OCI-LY7 (cell line): ENCODE measurements around the gene OXTR. TPM values are rescaled to one million over a fixed set of nuclear protein-coding genes. Genes with fewer than 3 reads are reported as not detected.

Experiments
- BruUV-seq: library from RNA; stranded (reverse); fragments of 400-500 nt; replicated peaks from 2 replicates; lab custom pipeline; 2021; lab: Mats Ljungman, UMichigan
- CTCF ChIA-PET: fragments of 300-600 bp; sonication (Branson Sonifier 250); formaldehyde crosslinking; loops from one replicate; lab custom pipeline; 2022; ENCODE audit warnings: antibody characterized with exemption; ENCODE audit not compliant: unreplicated experiment; lab: Charles Lee
- POLR2A ChIA-PET: fragments of 300-600 bp; sonication (Branson Sonifier 250); formaldehyde crosslinking; loops from one replicate; lab custom pipeline; 2022; ENCODE audit warnings: antibody characterized with exemption; lab: Charles Lee
- DNase-seq: peaks from one replicate; pipeline ENCODE4 v3.0.0-alpha.2; 2015; ENCODE audit warnings: low spot score
- H2AFZ ChIP-seq: fragments of 200-600 bp; sonication (generic), shearing (Covaris generic); 2 replicates; pipeline ENCODE4 v1.6.1; 2014; ENCODE audit warnings: mild to moderate bottlenecking, antibody characterized with exemption, low read length, moderate library complexity
- H3K27ac ChIP-seq: fragments of 200-600 bp; sonication (generic); 2 replicates; pipeline ENCODE4 v1.5.1; 2014; ENCODE audit warnings: mixed run types, low read depth, mild to moderate bottlenecking, moderate library complexity, low read length, inconsistent platforms; ENCODE audit not compliant: poor library complexity, severe bottlenecking
- H3K36me3 ChIP-seq: fragments of 200-600 bp; sonication (generic); 2 replicates; pipeline ENCODE4 v1.6.1; 2014; ENCODE audit warnings: mild to moderate bottlenecking, antibody characterized with exemption, low read length, moderate library complexity, mixed read lengths; ENCODE audit not compliant: insufficient read depth
- H3K4me1 ChIP-seq: fragments of 200-600 bp; sonication (generic); 2 replicates; pipeline ENCODE4 v1.5.1; 2014; ENCODE audit warnings: mild to moderate bottlenecking, low read length; ENCODE audit not compliant: insufficient read depth, poor library complexity, severe bottlenecking
- H3K4me2 ChIP-seq: fragments of 200-600 bp; sonication (generic); 2 replicates; pipeline ENCODE4 v1.6.1; 2014; ENCODE audit warnings: mild to moderate bottlenecking, low read length
- H3K4me3 ChIP-seq: fragments of 200-600 bp; sonication (generic); 2 replicates; pipeline ENCODE4 v1.5.1; 2014; ENCODE audit warnings: mild to moderate bottlenecking, low read depth, low read length; ENCODE audit not compliant: poor library complexity, severe bottlenecking
- H3K79me2 ChIP-seq: fragments of 200-600 bp; sonication (generic); 2 replicates; pipeline ENCODE4 v1.6.1; 2016; ENCODE audit warnings: low read depth, mild to moderate bottlenecking, low read length, moderate library complexity, mixed read lengths; ENCODE audit not compliant: insufficient read depth
- H3K9me2 ChIP-seq: fragments of 200-600 bp; sonication (generic); 2 replicates; pipeline ENCODE4 v1.6.1; 2016; ENCODE audit warnings: mild to moderate bottlenecking, low read length, mixed read lengths; ENCODE audit not compliant: insufficient read depth
- H3K9me3 ChIP-seq: fragments of 200-600 bp; sonication (generic); 2 replicates; pipeline ENCODE4 v1.6.1; 2014; ENCODE audit warnings: mild to moderate bottlenecking, mixed run types, low read length, mixed read lengths
- H4K20me1 ChIP-seq: fragments of 200-600 bp; sonication (generic); 2 replicates; pipeline ENCODE4 v1.6.1; 2014; ENCODE audit warnings: mild to moderate bottlenecking, antibody characterized with exemption, low read length, moderate library complexity, mixed read lengths; ENCODE audit not compliant: insufficient read depth
- CTCF ChIP-seq: fragments of 200-600 bp; sonication (generic); conservative IDR thresholded peaks from 2 replicates; pipeline ENCODE4 v1.5.1; 2014; ENCODE audit warnings: mild to moderate bottlenecking, antibody characterized with exemption, low read length, moderate library complexity, mixed read lengths
- EZH2phosphoT487 ChIP-seq: fragments of 200-600 bp; sonication (generic); IDR thresholded peaks from 2 replicates; pipeline ENCODE4 v1.6.1; 2018; ENCODE audit warnings: low read depth, borderline replicate concordance, mild to moderate bottlenecking, mixed run types, antibody characterized with exemption, low read length, moderate library complexity, mixed read lengths
- intact Hi-C: fragments of 100-400 bp; cut with micrococcal nuclease; formaldehyde crosslinking; loops from one replicate; pipeline ENCODE4 v1.10.0; 2022; ENCODE audit not compliant: unreplicated experiment
- total RNA-seq, 2 experiments: library from RNA; depleted of rRNA in 1 of 2; stranded (reverse); fragments of >200 nt in 1 of 2; shearing (Covaris generic) in 1 of 2; gene quantifications; 2 replicates each; pipeline ENCODE4 v1.2.3, GENCODE V29; 2014 to 2022

The OXTR gene
- total RNA-seq, 2 experiments from 2014 or later = 0.82 to 2.0 TPM

DNA sequence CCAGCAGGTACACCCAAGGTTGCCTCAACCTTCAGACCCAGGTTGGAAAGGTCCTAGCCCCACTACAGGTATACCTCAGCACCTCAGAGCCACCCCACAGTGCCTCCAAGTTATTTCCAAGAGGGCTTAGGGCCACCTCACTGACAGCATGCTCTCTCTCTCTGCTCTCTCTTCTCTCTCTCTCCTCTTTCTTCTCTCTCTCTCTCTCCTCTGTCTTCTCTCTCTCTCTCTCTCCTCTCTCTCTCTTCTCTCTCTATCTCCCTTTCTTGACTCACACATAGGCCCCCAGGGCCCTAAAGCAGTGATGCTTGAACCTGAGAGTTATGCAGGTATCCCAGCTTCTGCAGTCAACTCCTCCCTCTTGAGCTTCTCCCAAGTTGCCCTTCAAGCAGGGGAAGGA is 31.6 kb downstream of the OXTR start:
- Histone ChIP-seq H3K36me3 (no peaks in the 10 kb centered on the region), H3K27ac (no peak overlapping the region), H3K4me2 (no peak overlapping the region), H3K79me2 (no peaks in the 10 kb centered on the region), H3K4me3 (no peak overlapping the region), H3K4me1 (no peaks in the 10 kb centered on the region), H3K9me2 (no peaks in the 10 kb centered on the region), H3K9me3 (no peaks in the 10 kb centered on the region), H2AFZ (no peak overlapping the region), H4K20me1 (no peaks in the 10 kb centered on the region)
- no peak for DNase-seq
- intact Hi-C loops = no loop called here
- TF ChIP-seq CTCF (no peak), EZH2phosphoT487 (no peak)
- ChIA-PET POLR2A (no interaction called here), CTCF (no interaction called here)
- BruUV-seq = no TSS peak

GRCh38 chr3:8737301-8737700 is 32.1 kb downstream of the OXTR start:
- CTCF ChIA-PET = no interaction called here
- Histone ChIP-seq H3K4me2 (no peak overlapping the region), H3K4me3 (no peak overlapping the region), H3K9me2 (no peaks in the 10 kb centered on the region), H3K79me2 (no peaks in the 10 kb centered on the region), H3K9me3 (no peaks in the 10 kb centered on the region), H2AFZ (no peak overlapping the region), H3K4me1 (no peaks in the 10 kb centered on the region), H3K36me3 (no peaks in the 10 kb centered on the region), H4K20me1 (no peaks in the 10 kb centered on the region), H3K27ac (no peak overlapping the region)
- intact Hi-C loops = no loop called here
- BruUV-seq = no TSS peak
- TF ChIP-seq EZH2phosphoT487 (no peak), CTCF (no peak)
- no peak for DNase-seq
- POLR2A ChIA-PET = no interaction called here

- intact Hi-C loops = no loop called here
- no peak overlapping the region for H2AFZ ChIP-seq
- H3K9me2 ChIP-seq = no peaks in the 10 kb centered on the region
- H3K27ac ChIP-seq = no peak overlapping the region
- POLR2A ChIA-PET = no interaction called here
- H3K9me3 ChIP-seq = no peaks in the 10 kb centered on the region
- no peak for TF ChIP-seq CTCF
- CTCF ChIA-PET = no interaction called here
- H3K4me1 ChIP-seq = no peaks in the 10 kb centered on the region
- no peak overlapping the region for H3K4me2 ChIP-seq
- no peaks in the 10 kb centered on the region for H3K36me3 ChIP-seq
- no peaks in the 10 kb centered on the region for H3K79me2 ChIP-seq
- BruUV-seq = no TSS peak
- H4K20me1 ChIP-seq = no peaks in the 10 kb centered on the region
- DNase-seq = no peak
- H3K4me3 ChIP-seq = no peak overlapping the region
Observed at GRCh38 chr3:8736436-8736835, 33.0 kb downstream of the OXTR start.
